KOPT-K1 (cell line): ENCODE results near the gene ITPRIP.

ENCODE experiments used
- H3K27ac ChIP-seq: fragments of 200-600 bp; sonication (generic); 2 replicates; pipeline ENCODE4 v1.5.1; 2016; ENCODE audit warnings: antibody characterized with exemption, mild to moderate bottlenecking, low read depth, low read length; ENCODE audit not compliant: poor library complexity, severe bottlenecking
- H3K36me3 ChIP-seq: fragments of 200-600 bp; sonication (generic); 2 replicates; pipeline ENCODE4 v1.5.1; 2017; ENCODE audit warnings: antibody characterized with exemption, mild to moderate bottlenecking, low read length, moderate library complexity; ENCODE audit not compliant: insufficient read depth
- H3K9me3 ChIP-seq: fragments of 200-600 bp; sonication (generic); 2 replicates; pipeline ENCODE4 v1.5.1; 2017; ENCODE audit warnings: antibody characterized with exemption, low read length, mild to moderate bottlenecking; ENCODE audit not compliant: insufficient read depth, poor library complexity, severe bottlenecking

ITPRIP gene

DNA sequence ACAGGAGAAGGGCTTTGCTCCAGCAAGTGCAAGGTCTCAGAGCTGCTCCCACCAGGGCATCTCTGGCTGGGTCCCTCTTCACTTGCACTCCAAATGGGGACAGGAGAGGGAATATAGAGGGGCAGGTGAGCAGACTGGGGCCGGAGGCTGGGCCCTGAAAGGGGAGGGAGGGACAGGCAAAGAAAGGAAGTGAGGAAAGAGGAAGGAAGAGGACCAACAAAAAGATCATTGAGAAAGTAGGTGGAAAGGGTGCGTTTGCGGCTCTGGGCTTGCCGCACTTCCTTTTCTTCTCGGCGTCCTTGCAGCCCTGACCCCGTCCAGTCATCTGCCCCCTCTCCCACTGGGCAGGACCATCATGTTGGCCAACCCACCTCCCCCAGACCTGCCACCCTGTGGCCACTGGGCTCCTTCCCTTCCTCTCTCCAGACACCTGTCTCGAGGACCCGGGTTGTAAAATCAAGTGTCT lies 14.0 kb downstream of the ITPRIP start:
- H3K27ac ChIP-seq, result no peak overlapping the region
- H3K36me3 ChIP-seq, result no peaks in the 10 kb centered on the region
- no peaks in the 10 kb centered on the region for H3K9me3 ChIP-seq

DNA sequence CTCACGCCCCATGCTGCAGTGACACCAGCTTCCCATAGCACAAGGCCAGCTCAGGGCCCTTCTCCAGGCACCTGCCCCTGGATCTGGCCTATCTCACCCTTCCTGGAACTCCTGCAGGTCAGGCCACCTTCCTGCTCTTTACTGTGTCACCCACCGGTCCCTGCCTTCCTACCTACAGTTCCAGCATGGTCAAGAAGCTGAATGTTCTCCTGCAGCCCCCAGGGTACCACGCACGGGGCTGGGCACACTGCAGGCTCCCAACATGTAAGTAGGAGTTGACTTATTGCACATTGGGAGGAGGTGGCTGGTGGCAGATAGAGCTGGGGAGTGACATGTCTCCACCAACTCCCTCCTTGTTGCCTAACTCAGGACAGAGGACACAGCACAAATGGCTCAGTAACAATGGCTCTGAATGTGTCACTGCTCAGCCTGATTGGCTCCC lies 14.5 kb downstream of the ITPRIP start:
- Histone ChIP-seq H3K9me3 (no peaks in the 10 kb centered on the region), H3K27ac (no peak overlapping the region), H3K36me3 (no peaks in the 10 kb centered on the region)

DNA sequence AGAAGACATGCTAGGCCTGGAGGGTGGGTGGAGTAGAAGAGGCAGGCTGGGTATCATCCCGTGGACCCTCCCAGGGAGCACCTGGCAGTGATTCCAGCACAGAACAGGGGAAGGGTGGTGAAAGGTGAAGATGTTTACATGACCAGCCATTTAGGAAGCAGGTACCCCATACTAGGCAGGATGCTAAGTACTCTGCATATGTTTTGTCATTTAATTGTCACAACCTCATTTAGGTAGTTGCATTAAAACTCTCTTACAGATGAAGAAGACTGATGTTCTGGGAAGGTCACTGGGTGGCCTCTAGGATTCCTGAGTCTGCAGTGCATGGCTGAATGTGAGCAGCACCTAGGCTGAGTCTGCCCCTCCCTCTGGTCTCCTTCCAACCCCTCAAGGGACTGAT lies 15.2 kb downstream of the ITPRIP start:
- no peak overlapping the region for H3K27ac ChIP-seq

DNA sequence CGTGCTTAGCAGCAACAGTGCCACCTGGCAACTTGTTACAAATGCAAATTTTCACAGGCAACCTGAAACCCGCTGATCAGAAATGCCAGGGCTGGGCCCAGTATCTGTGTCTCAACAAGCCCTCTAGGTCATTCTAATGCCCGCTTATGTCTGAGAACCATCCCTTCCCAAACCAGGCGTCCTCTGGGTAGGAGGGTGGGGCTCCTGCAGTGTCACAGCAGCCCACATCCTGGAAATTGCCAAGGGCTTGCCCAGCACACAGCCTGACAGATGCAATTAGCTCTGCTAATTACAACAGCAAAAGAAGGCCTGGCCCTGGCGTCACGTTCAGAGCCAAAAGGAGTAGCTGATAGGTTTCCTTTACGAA lies 15.9 kb downstream of the ITPRIP start:
- H3K27ac ChIP-seq, result no peak overlapping the region
- H3K36me3 ChIP-seq, result no peaks in the 10 kb centered on the region
- no peaks in the 10 kb centered on the region for H3K9me3 ChIP-seq

More for the DNA sequence above, 15.2 kb downstream of the ITPRIP start:
- no peaks in the 10 kb centered on the region for H3K9me3 ChIP-seq
- H3K36me3 ChIP-seq, result no peaks in the 10 kb centered on the region

DNA sequence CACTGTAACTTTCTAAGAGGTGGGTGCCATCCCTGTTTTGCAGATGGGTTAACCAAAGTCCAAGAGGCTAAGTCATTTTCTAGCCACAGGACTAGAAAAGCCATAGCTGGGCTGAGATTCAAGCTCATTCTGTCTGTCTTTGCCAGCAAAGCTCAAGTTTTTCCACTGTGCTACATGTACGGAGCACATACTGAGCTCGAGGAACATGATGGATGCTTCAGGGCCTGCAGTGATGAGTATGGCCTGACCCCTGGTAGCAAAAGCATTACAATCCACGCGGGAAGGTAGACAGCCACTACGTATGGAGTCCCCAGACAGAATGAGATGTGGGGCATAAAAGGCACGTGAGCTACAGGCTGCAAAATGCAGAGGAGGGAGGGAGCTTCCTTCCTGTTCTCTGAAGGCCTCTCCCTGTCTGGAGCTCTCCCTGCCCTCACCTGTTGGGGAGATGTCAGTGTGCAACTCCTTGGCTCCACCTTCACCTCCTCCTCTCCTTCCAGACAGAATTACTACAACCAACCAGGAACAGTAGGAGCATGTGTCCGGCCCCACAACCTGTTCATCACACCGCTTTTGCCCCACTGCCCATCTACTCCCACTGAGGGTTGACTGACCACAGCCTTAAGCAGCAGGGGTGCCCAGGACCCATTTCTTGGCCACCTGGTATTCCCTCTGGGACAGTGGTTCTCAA lies 16.4 kb downstream of the ITPRIP start:
- no peaks in the 10 kb centered on the region for H3K36me3 ChIP-seq
- H3K9me3 ChIP-seq, result no peaks in the 10 kb centered on the region
- no peak overlapping the region for H3K27ac ChIP-seq

DNA sequence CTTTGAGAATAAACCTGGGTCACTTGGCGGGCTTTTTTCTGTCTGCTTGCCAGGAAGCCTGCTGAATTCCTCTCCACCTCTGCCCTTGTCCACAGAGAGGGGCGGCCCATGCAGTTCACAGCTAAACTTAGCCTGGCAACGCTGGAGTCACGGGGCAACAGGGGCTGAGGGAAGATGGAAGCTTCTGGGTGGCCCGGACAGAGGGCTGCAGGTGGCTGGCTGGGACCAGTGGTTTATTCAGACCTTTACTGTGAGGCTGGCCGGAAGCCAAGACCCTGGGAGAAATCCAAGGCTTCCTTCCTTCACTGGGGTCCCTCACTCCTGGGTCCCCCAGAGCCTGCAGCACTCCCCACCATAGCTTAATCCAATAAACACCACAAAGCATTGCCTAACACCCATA lies 17.0 kb downstream of the ITPRIP start:
- Histone ChIP-seq H3K9me3 (no peaks in the 10 kb centered on the region), H3K27ac (no peak overlapping the region), H3K36me3 (no peaks in the 10 kb centered on the region)

DNA sequence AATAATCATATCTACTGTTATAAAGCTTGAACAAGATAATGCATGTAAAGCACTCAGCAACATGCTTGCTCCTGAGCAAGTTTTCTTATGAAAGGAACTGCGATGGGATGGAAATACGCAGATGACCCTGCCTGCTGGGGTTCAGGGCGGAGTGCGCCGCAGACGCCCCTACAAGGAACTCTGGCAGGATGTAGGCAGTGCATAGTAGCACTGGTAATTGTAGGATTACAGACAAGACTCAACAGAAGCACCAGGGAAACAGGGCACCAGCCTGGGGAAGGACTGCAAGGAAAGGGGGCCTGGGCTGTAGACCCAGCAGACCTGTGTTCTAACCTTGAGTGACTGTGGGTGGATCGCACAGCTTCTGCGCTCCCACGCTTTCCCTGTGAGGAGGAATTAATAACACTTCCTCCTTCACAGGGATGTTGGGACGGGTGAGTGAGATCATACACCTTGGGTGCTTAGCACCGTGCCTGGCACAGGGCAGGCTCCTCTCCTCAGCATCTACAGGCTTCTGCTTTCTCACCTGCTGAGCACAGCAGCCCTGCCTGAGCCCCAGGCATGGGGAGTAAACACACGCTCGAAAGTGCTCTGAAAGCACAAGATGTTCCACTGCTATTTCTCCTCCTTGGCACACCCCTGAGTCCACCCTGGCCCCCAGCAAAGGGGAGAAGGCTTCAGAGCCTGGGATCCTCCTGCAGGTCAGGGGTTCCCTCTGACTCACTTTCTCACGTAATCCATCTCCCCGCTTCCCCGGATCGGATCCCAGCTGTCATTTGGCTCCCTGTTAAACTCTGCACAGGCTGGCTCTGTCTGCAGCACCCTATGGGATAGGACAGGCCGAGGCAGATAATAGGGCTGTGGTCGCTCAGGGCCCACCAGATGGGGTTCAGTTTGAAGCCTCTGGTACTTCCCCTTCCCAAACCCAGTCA lies 19.2 kb downstream of the ITPRIP start:
- H3K27ac ChIP-seq, result no peak overlapping the region
- peaks cover 18% of the 10 kb centered on the region for H3K36me3 ChIP-seq
- no peaks in the 10 kb centered on the region for H3K9me3 ChIP-seq

DNA sequence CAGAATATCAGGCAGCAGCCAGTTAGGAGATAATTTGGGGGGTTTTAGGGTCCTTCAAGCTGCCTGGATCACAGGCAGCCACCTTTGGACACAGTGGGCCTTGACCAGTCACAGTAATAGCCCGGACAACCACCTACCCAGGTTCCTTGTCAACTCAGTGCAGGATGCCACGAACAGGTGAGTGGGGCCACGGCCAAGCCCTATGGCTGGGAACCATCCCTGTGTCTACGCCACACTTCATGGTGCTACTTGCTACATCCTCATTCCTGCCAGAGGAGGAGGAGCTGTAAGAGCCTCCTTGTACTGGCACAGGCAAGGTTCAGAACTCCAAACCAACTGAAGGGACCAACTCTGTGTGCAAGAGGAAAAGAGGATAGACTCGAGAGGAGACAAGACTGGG lies 19.9 kb downstream of the ITPRIP start:
- peaks cover 26% of the 10 kb centered on the region for H3K36me3 ChIP-seq
- no peak overlapping the region for H3K27ac ChIP-seq
- no peaks in the 10 kb centered on the region for H3K9me3 ChIP-seq

DNA sequence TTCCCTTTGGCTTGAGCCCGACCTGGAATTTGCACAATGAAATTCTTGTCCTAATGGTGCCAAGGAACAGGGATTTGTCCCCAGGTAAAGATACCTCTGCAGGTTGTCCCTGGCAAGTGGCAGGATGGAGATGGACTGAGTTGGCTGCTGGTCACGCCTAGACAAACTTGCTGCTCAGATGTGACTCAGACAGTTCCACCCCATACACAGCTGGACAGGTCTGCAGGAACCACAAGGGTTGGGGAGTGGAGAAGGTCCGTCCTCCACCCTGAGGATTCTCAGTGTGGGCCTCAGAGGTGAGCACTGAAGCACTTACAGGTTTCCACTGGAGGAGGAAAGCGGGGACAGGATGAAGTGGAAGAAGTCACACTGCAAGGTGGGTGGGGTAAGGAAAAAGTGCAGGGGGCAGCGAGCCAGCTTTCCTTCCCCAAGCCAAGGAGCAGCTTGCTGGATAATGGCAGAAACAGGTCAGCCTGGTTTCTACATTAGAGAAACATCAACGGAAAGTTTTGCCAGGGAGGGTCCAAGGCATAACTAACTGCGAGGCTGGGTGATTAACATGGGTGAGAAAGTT lies 20.5 kb downstream of the ITPRIP start:
- no peaks in the 10 kb centered on the region for H3K9me3 ChIP-seq
- no peak overlapping the region for H3K27ac ChIP-seq
- H3K36me3 ChIP-seq, result peaks cover 31% of the 10 kb centered on the region

DNA sequence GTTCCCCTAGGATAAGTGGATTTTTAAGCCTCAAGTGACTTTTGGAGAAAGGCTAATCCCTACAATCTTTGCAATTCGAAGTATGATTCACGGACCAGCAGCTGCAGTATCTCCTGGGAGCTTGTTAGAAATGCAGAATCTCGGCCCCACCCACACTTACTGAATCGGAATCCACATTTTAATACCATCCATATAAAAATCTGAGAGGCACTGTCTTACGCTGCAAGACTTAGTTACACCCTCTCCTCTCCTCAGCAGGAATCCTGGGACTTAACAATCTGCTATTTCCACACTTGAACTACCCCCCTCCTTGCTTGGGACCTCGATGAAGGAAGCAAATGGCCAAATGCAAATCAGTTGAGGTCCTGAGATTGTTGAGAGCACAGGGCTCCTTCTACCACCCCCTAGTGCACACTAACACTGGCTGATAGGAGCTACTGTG lies 21.0 kb downstream of the ITPRIP start:
- H3K36me3 ChIP-seq, result peaks cover 36% of the 10 kb centered on the region
- no peak overlapping the region for H3K27ac ChIP-seq

DNA sequence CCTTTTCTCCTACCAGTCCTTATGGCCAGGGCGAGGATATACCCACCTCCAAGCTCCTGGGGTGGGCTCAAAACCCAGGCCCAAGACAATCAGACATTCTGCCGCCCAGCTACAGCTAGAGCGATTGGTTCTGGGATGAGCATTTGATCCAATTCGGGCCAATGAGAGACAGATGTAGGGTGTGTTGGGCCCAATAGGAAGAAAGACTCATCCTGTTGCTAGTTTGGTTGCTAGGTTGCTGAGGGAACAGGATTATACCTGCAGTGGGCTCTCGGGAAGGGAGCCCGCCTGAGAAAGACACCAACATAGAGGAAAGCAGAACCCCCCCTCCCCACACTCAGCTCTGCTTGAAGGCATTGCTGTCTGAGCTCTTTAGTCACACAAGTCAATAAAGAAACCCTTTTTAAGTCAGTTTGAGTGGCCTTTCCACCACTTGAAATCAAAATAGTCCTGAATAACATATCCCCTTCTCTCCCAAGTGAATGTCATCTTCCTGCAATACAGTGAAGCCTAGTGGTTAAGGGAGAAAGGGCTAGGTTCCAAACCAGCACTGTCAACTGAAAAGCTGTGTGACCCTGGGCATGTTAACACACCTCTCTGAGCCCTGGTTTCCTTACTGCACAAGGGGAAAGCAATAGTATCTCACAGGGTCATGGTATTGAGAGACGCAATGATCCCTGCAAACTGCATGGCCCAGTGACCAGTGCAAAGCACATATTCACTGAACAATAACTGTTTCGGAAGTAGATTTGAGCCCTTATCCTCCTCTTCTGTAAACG lies 21.8 kb downstream of the ITPRIP start:
- Histone ChIP-seq H3K27ac (no peak overlapping the region), H3K9me3 (no peaks in the 10 kb centered on the region), H3K36me3 (peaks cover 42% of the 10 kb centered on the region)

More for the DNA sequence above, 21.0 kb downstream of the ITPRIP start:
- H3K9me3 ChIP-seq, result no peaks in the 10 kb centered on the region

DNA sequence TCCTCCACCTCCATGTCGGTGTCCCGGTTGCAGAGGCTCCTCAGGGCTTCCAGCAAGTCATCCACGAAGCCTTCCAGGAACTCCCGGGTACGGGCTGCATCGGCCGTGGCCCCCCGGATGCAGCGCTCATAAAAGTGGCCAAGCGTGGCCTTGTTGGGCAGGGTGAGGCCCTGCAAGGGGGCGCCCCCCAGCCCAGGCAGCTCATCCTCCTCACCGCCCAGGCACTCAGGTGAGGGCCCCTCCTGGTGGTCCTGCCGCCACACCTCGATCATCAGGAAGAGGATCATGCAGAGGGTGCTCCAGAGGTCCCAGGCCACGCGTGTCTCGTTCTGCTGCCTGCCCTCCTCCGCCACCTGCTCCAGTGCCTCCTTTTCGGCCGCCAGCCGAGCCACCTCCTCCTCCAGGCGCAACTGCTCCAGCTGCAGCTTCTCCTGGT lies 22.8 kb downstream of the ITPRIP start:
- Histone ChIP-seq H3K27ac (no peak overlapping the region), H3K9me3 (no peaks in the 10 kb centered on the region), H3K36me3 (peaks cover 52% of the 10 kb centered on the region)

DNA sequence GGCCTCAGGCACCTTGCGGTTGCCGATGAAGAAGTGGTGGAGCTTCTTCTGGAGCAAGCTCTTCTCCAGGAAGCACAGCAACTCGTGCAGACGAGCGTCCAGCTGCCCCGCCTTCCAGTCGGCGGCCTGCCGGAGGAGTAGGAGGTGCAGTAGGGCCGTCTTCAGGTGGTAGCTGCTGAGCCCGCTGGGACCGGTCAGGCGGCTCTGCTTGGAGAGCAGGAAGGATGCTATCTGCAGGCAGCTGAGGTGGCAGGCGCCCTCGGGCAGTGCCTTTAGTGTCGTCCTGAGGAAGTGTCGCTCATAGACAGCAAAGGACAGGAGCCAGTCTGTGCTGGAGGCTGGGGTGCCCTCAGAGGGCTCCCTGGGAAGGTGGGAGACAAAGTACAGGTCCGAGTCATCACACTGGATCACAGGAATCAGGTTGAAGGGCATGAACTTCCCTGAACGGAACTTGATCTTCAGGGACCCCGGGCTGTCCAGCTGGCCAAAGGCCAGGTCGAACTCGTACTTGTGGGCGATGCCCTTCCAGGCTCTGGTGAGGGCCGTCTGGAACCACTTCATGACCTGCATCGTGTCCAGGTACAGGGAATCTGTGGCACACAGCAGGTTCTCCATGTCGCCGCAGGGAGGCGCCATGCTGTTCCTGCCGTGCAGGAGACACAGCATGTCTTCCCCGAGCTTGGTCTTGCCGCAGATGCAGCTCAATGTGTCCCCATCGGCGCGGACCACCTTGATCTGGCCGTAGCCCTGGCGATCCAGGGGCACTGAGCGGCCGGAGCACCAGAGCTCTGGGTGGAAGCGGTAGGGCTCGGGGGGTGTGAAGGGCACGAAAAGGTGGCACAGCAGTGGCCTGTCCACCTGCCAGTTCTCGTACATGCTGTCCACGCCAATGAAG lies 23.4 kb downstream of the ITPRIP start:
- Histone ChIP-seq H3K27ac (no peak overlapping the region), H3K9me3 (no peaks in the 10 kb centered on the region), H3K36me3 (peaks cover 59% of the 10 kb centered on the region)
